CD4-positive, CD25-positive, alpha-beta regulatory T cell (primary cell): Measurements from ENCODE around the gene PLCB1. TPM values are rescaled to one million over a fixed set of nuclear protein-coding genes. Genes with fewer than 3 reads are reported as not detected.
"Not testable (repeated sequence)": the region's sequence is repeated elsewhere in the genome, so short reads cannot be mapped to it uniquely, and the experiment has no call there.

Experiments used
- ATAC-seq, 2 donors: fragments of 150-1000 bp; cut with Tn5 transposase; one replicate each; pipeline ENCODE4 v1.10.0; 2021; ENCODE audit warnings: low read depth in 2 of 2, moderate number of reproducible peaks in 2 of 2, moderate library complexity in 1 of 2
- DNase-seq, 3 donors: peaks; one replicate each; pipeline versions ENCODE4 v3.0.0 to v3.0.0-alpha.2; 2012 to 2022; ENCODE audit warnings: mixed read lengths in 1 of 3
- H3K27ac ChIP-seq: one replicate; pipeline ENCODE4 v1.7.0; 2013; ENCODE audit warnings: mild to moderate bottlenecking, low read length; ENCODE audit not compliant: insufficient read depth, poor library complexity, severe bottlenecking
- H3K27me3 ChIP-seq: one replicate; pipeline ENCODE4 v1.7.0; 2013; ENCODE audit warnings: low read length; ENCODE audit not compliant: control insufficient read depth, insufficient read depth
- H3K36me3 ChIP-seq: one replicate; pipeline ENCODE4 v1.7.0; 2013; ENCODE audit warnings: mild to moderate bottlenecking, low read length, moderate library complexity; ENCODE audit not compliant: control insufficient read depth, insufficient read depth
- H3K4me1 ChIP-seq: 2 replicates; pipeline ENCODE4 v1.7.0; 2013; ENCODE audit warnings: mild to moderate bottlenecking, low read length; ENCODE audit not compliant: insufficient read depth, control insufficient read depth, poor library complexity, severe bottlenecking
- H3K4me3 ChIP-seq: one replicate; pipeline ENCODE4 v1.7.0; 2013; ENCODE audit warnings: low read depth, mild to moderate bottlenecking, low read length, moderate library complexity
- H3K9me3 ChIP-seq, 2 experiments: 1 replicate in 1 of 2; 2 replicates in 1 of 2; pipeline ENCODE4 v1.7.0; 2013; ENCODE audit warnings: low read length in 2 of 2, mild to moderate bottlenecking in 1 of 2, moderate library complexity in 1 of 2; ENCODE audit not compliant: control insufficient read depth in 2 of 2
- H3K27ac Mint-ChIP-seq, 3 donors: one replicate each; pipeline ENCODE4 v1.8.0; 2020 to 2022; ENCODE audit warnings: mild to moderate bottlenecking in 3 of 3, mixed read lengths in 3 of 3, moderate library complexity in 2 of 3
- H3K27me3 Mint-ChIP-seq: one replicate; pipeline ENCODE4 v1.8.0; 2022; ENCODE audit warnings: mild to moderate bottlenecking, mixed read lengths
- H3K36me3 Mint-ChIP-seq: one replicate; pipeline ENCODE4 v1.8.0; 2020; ENCODE audit warnings: mixed read lengths
- H3K4me1 Mint-ChIP-seq, 4 donors: one replicate each; pipeline ENCODE4 v1.8.0; 2020 to 2022; ENCODE audit warnings: mixed read lengths in 4 of 4, mild to moderate bottlenecking in 1 of 4
- H3K4me3 Mint-ChIP-seq, 4 donors: one replicate each; pipeline ENCODE4 v1.8.0; 2020 to 2022; ENCODE audit warnings: mild to moderate bottlenecking in 4 of 4, mixed read lengths in 4 of 4, moderate library complexity in 3 of 4
- H3K9me3 Mint-ChIP-seq, 7 donors: one replicate each; pipeline ENCODE4 v1.8.0; 2020 to 2022; ENCODE audit warnings: mixed read lengths in 7 of 7, mild to moderate bottlenecking in 3 of 7, moderate library complexity in 2 of 7
- polyA plus RNA-seq, 4 donors: library from polyadenylated mRNA; unstranded; fragments of 300-500 nt; fragmentation: Illumina TruSeq; gene quantifications; one replicate each; pipeline ENCODE4 v1.2.3, GENCODE V29; 2021
- total RNA-seq: library from RNA; stranded (reverse); gene quantifications from one replicate; pipeline ENCODE4 v1.2.3, GENCODE V29; 2022

PLCB1 gene
- total and polyA plus RNA-seq, 5 donors from 2014 or later, result 0.17 to 1.8 (median 0.44) TPM; not detected in 2

- Histone ChIP-seq H3K27ac (no peak overlapping the region), H3K4me3 (no peak overlapping the region), H3K27me3 (no peaks in the 10 kb centered on the region), H3K36me3 (no peaks in the 10 kb centered on the region), H3K9me3 (no peaks in the 10 kb centered on the region), H3K4me1 (no peaks in the 10 kb centered on the region)
- H3K9me3 Mint-ChIP-seq, result peaks cover 0 to under 1% (median 0%) of the 10 kb centered on the region in 7 donors
- ATAC-seq (no peak), DNase-seq (no peak)
- H3K36me3 Mint-ChIP-seq, result no peaks in the 10 kb centered on the region
- H3K27ac Mint-ChIP-seq, result no peak overlapping the region
- no peaks in the 10 kb centered on the region for H3K27me3 Mint-ChIP-seq
- no peaks in the 10 kb centered on the region for H3K4me1 Mint-ChIP-seq
- no peak overlapping the region for H3K4me3 Mint-ChIP-seq
Observed at GRCh38 chr20:8335495-8336195, 203.6 kb downstream of the PLCB1 start.

- no peak overlapping the region for H3K4me3 ChIP-seq
- no peaks in the 10 kb centered on the region for H3K27me3 ChIP-seq
- H3K9me3 ChIP-seq, result no peaks in the 10 kb centered on the region
- peaks cover 0 to 8% (median 0%) of the 10 kb centered on the region in 7 donors for H3K9me3 Mint-ChIP-seq
- H3K36me3 ChIP-seq, result no peaks in the 10 kb centered on the region
- H3K27ac Mint-ChIP-seq, result no peak overlapping the region
- no peak overlapping the region for H3K27ac ChIP-seq
- H3K4me3 Mint-ChIP-seq, result no peak overlapping the region
- no peaks in the 10 kb centered on the region for H3K27me3 Mint-ChIP-seq
- H3K36me3 Mint-ChIP-seq, result no peaks in the 10 kb centered on the region
- ATAC-seq (no peak), DNase-seq (no peak)
- no peaks in the 10 kb centered on the region for H3K4me1 ChIP-seq
- no peaks in the 10 kb centered on the region for H3K4me1 Mint-ChIP-seq
Observed at GRCh38 chr20:8339349-8339748, 207.3 kb downstream of the PLCB1 start.

- H3K4me3 Mint-ChIP-seq, result no peak overlapping the region
- H3K27me3 Mint-ChIP-seq, result no peaks in the 10 kb centered on the region
- H3K27me3 ChIP-seq, result no peaks in the 10 kb centered on the region
- no peak for DNase-seq
- no peaks in the 10 kb centered on the region for H3K4me1 ChIP-seq
- no peaks in the 10 kb centered on the region for H3K9me3 ChIP-seq
- no peak for ATAC-seq
- H3K27ac ChIP-seq, result no peak overlapping the region
- H3K36me3 Mint-ChIP-seq, result no peaks in the 10 kb centered on the region
- H3K27ac Mint-ChIP-seq, result no peak overlapping the region
- no peak overlapping the region for H3K4me3 ChIP-seq
- H3K9me3 Mint-ChIP-seq, result peaks cover 0 to 8% (median 0%) of the 10 kb centered on the region in 7 donors
- H3K36me3 ChIP-seq, result no peaks in the 10 kb centered on the region
- no peaks in the 10 kb centered on the region for H3K4me1 Mint-ChIP-seq
Observed at GRCh38 chr20:8342391-8342790, 210.3 kb downstream of the PLCB1 start.

- Mint-ChIP-seq H3K4me3 (no peak overlapping the region), H3K9me3 (peaks cover 0 to 8% (median 0%) of the 10 kb centered on the region in 7 donors), H3K27me3 (no peaks in the 10 kb centered on the region), H3K27ac (no peak overlapping the region), H3K36me3 (no peaks in the 10 kb centered on the region), H3K4me1 (no peaks in the 10 kb centered on the region)
- no peak overlapping the region for H3K27ac ChIP-seq
- no peak overlapping the region for H3K4me3 ChIP-seq
- H3K9me3 ChIP-seq, result no peaks in the 10 kb centered on the region
- H3K4me1 ChIP-seq, result no peaks in the 10 kb centered on the region
- no peaks in the 10 kb centered on the region for H3K27me3 ChIP-seq
- H3K36me3 ChIP-seq, result no peaks in the 10 kb centered on the region
- ATAC-seq (no peak), DNase-seq (no peak)
Observed at GRCh38 chr20:8344106-8344505, 212.0 kb downstream of the PLCB1 start.

DNA sequence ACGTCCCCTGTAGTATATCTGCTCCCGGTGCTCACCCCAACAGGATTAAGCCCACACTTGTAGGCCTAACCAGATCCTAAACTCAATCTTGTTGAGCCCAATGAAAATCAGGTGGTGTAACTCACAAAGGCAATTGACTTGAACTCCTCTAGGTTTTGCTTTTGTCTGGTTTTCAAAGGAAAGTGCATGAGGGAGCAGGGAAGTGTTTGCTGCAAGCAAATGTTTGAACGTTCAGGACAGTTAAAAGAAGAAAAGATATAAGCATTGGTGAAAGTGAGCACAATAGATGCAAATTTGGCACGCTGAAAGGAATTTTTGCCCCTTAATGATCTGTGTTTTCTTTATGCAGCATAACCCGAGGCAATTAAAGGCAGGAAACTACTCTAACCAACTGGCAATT is 212.6 kb downstream of the PLCB1 start:
- H3K36me3 Mint-ChIP-seq, result no peaks in the 10 kb centered on the region
- Histone ChIP-seq H3K9me3 (no peaks in the 10 kb centered on the region), H3K27me3 (no peaks in the 10 kb centered on the region), H3K4me1 (no peaks in the 10 kb centered on the region), H3K27ac (no peak overlapping the region), H3K36me3 (no peaks in the 10 kb centered on the region), H3K4me3 (no peak overlapping the region)
- no peaks in the 10 kb centered on the region for H3K27me3 Mint-ChIP-seq
- no peak overlapping the region for H3K27ac Mint-ChIP-seq
- no peak overlapping the region for H3K4me3 Mint-ChIP-seq
- ATAC-seq (no peak), DNase-seq (no peak)
- no peaks in the 10 kb centered on the region for H3K4me1 Mint-ChIP-seq
- peaks cover 0 to 9% (median 0%) of the 10 kb centered on the region in 7 donors for H3K9me3 Mint-ChIP-seq

- Mint-ChIP-seq H3K4me1 (no peaks in the 10 kb centered on the region), H3K27me3 (no peaks in the 10 kb centered on the region), H3K9me3 (peaks cover 0 to 7% (median 2%) of the 10 kb centered on the region in 7 donors), H3K36me3 (no peaks in the 10 kb centered on the region), H3K27ac (no peak overlapping the region), H3K4me3 (no peak overlapping the region)
- Histone ChIP-seq H3K9me3 (no peaks in the 10 kb centered on the region), H3K4me3 (no peak overlapping the region), H3K27me3 (no peaks in the 10 kb centered on the region), H3K4me1 (no peaks in the 10 kb centered on the region), H3K36me3 (no peaks in the 10 kb centered on the region), H3K27ac (no peak overlapping the region)
- no peak for DNase-seq
- no peak for ATAC-seq
Observed at GRCh38 chr20:8346700-8347270, 214.7 kb downstream of the PLCB1 start.

DNA sequence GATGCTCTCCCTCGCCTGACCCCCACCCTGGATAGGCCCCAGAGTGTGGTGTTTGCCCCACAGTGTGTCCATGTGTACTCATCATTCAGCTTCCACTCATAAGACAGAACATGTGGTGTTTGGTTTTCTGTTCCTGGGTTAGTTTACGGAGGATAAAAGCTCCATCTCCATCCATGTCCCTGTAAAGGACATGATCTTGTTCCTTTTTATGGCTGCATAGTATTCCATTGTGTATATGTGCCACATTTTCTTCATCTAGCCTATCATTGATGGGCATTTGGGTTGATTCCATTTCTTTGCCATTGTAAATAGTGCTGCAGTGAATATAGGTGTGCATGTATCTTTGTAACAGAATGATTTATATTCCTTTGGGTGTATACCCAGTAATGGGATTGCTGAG is 218.2 kb downstream of the PLCB1 start:
- H3K27me3 ChIP-seq, H3K27ac Mint-ChIP-seq, ATAC-seq, H3K36me3 Mint-ChIP-seq, H3K27me3 Mint-ChIP-seq, H3K9me3 Mint-ChIP-seq, H3K27ac ChIP-seq, DNase-seq, H3K4me3 ChIP-seq, H3K9me3 ChIP-seq, H3K4me1 ChIP-seq, H3K4me3 Mint-ChIP-seq, H3K4me1 Mint-ChIP-seq, H3K36me3 ChIP-seq: not testable (repeated sequence)

- H3K27ac ChIP-seq, result no peak overlapping the region
- H3K4me1 ChIP-seq, result no peaks in the 10 kb centered on the region
- H3K36me3 ChIP-seq, result no peaks in the 10 kb centered on the region
- Mint-ChIP-seq H3K27ac (no peak overlapping the region), H3K4me3 (no peak overlapping the region), H3K9me3 (peaks cover 0 to 5% (median 0%) of the 10 kb centered on the region in 7 donors), H3K36me3 (no peaks in the 10 kb centered on the region), H3K4me1 (no peaks in the 10 kb centered on the region), H3K27me3 (no peaks in the 10 kb centered on the region)
- DNase-seq, result no peak
- no peak for ATAC-seq
- H3K9me3 ChIP-seq, result no peaks in the 10 kb centered on the region
- H3K27me3 ChIP-seq, result no peaks in the 10 kb centered on the region
- H3K4me3 ChIP-seq, result no peak overlapping the region
Observed at GRCh38 chr20:8352486-8352885, 220.4 kb downstream of the PLCB1 start.
